HL-60 (cell line): ENCODE measurements around the gene PARP8.

Source experiments
- DNase-seq, 2 experiments: peaks; one replicate each; pipeline ENCODE4 v3.0.0-alpha.2; 2010 to 2020; ENCODE audit warnings: low read depth in 1 of 2, low spot score in 1 of 2
- H3K27ac ChIP-seq: fragments of 250-450 bp; sonication (Bioruptor Pico); replicated peaks from 2 replicates; pipeline ENCODE4 v1.5.1; 2020; ENCODE audit warnings: mild to moderate bottlenecking, moderate library complexity
- H3K27me3 ChIP-seq: fragments of 250-450 bp; sonication (Bioruptor Pico); 2 replicates; pipeline ENCODE4 v1.5.1; 2021; ENCODE audit warnings: mild to moderate bottlenecking, moderate library complexity; ENCODE audit not compliant: insufficient read depth, poor library complexity, severe bottlenecking
- H3K4me3 ChIP-seq: replicated peaks from 2 replicates; pipeline ENCODE4 v1.5.1; 2011; ENCODE audit warnings: mild to moderate bottlenecking, control low read depth, low read length; ENCODE audit not compliant: insufficient read depth
- CTCF ChIP-seq: IDR thresholded peaks from one replicate; pipeline ENCODE4 v1.5.1; 2011; ENCODE audit warnings: low read length, control low read depth, inconsistent platforms; ENCODE audit not compliant: insufficient read depth
- GABPA ChIP-seq: IDR thresholded peaks from 2 replicates; pipeline ENCODE4 v1.6.1; 2012; ENCODE audit warnings: low read depth
- POLR2AphosphoS5 ChIP-seq: IDR thresholded peaks from 2 replicates; pipeline ENCODE4 v1.6.1; 2012; ENCODE audit warnings: low read depth
- REST ChIP-seq: IDR thresholded peaks from 2 replicates; pipeline ENCODE4 v1.6.1; 2012; ENCODE audit warnings: low read depth; ENCODE audit not compliant: insufficient replicate concordance
- SPI1 ChIP-seq: IDR thresholded peaks from 2 replicates; pipeline ENCODE4 v1.6.1; 2012; ENCODE audit warnings: low read depth, mild to moderate bottlenecking, borderline replicate concordance

The PARP8 gene

GRCh38 chr5:50722223-50722622 lies 55.8 kb downstream of the PARP8 start:
- H3K27me3 ChIP-seq = no peaks in the 10 kb centered on the region
- TF ChIP-seq CTCF (no peak), POLR2AphosphoS5 (no peak), SPI1 (no peak), REST (no peak), GABPA (no peak)
- no peak for DNase-seq
- no peak overlapping the region for H3K27ac ChIP-seq
- no peak overlapping the region for H3K4me3 ChIP-seq

GRCh38 chr5:50724262-50724661 lies 57.8 kb downstream of the PARP8 start:
- Histone ChIP-seq H3K27me3 (no peaks in the 10 kb centered on the region), H3K27ac (no peak overlapping the region), H3K4me3 (no peak overlapping the region)
- TF ChIP-seq SPI1 (no peak), REST (no peak), POLR2AphosphoS5 (no peak), CTCF (no peak), GABPA (no peak)
- no peak for DNase-seq

- no peak for DNase-seq
- TF ChIP-seq REST (no peak), SPI1 (no peak), POLR2AphosphoS5 (no peak), CTCF (no peak), GABPA (no peak)
- no peak overlapping the region for H3K27ac ChIP-seq
- H3K27me3 ChIP-seq = no peaks in the 10 kb centered on the region
- no peak overlapping the region for H3K4me3 ChIP-seq
Observed at GRCh38 chr5:50725800-50726474, 59.5 kb downstream of the PARP8 start.
